Activated CD4-positive, CD25-positive, alpha-beta regulatory T cell (primary cell): ENCODE measurements around the gene DESI2.
"Not testable (repeated sequence)": the region's sequence is repeated elsewhere in the genome, so short reads cannot be mapped to it uniquely, and the experiment has no call there.

Experiments used
- DNase-seq, 4 experiments: peaks; one replicate each; lab custom pipeline; 2025; lab: John Stamatoyannopoulos, UW

The DESI2 gene

DNA sequence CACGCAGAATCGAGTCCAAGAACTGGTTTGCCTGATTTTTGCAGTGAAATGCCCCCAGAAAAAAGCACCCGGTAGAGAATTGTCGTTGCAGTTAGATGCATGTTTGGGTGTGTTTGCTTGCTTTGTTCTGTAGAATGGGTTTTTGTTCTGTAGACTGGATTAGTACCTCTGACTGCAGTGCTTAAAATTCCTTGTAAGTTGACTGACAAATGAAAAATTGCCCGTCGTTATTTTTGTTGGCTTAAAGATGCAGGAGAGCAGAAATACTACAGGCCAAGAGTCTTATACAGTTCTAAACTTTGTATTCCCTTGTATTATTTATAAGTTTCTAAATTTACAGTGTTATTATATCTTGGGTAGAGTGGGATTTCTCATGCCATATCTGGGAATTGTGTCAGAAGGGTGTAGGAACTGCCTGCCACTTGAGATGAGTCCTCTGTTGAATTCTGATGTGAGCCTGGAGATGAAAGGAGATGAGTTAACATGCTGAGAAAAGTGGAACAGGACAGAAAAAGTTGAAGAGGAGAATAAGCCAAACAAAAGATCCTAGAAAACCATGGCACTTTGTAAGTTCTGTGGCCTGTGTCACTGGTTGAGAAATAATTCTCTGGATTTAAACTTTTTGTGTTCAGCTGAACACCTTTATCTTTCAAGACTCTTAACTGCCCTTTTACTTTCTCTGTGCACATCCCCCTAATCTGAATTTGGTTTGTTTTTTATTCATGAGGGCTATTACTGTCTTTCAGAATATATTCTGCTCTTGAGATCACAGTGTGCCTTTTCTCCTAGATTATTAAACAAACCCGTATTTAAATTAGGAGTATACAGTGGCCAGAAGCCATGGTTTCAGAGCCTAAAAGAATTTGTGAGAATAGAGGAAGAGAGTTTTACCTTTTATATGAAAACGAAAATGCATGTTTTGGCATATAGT lies 1.4 kb downstream of the DESI2 start:
- DNase-seq = no peak

DNA sequence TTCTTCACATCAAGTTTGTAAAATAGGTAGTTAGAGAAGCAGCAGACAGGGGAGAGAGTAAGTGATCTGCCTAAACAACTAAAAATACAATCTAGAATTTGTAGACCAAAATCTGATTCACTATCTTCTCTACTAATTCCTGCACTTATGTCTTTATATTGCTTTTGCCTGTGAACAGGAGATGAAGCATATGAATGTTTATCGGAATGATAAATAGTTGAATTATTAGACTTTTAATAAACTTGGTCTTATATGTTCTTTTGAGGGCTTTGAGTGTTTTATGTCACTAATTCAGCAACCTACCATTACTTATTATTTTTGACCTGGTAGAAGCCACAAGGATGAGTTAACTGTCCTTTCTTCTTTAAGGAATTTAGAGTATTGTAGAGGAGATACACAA lies 2.3 kb downstream of the DESI2 start:
- DNase-seq = no peak

DNA sequence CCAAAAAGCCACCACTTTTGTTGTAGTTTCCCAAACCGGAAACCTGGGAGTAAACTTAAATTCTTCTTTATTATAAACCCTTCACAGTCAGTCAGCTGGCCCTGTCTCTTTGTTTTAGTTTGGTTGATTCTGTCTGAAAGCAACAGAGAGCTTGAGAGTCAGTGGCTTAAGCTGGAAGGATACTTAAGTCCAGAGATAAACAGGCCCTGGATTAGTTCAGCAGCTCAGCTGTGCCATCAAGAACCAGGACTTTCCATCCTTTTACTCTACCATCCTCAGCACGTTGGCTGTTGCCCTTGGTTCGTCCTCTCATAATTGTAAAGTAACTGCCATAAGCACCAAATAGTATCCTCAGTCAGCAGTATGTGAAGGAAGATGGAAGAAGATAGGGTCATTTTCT lies 4.5 kb downstream of the DESI2 start:
- no peak for DNase-seq

DNA sequence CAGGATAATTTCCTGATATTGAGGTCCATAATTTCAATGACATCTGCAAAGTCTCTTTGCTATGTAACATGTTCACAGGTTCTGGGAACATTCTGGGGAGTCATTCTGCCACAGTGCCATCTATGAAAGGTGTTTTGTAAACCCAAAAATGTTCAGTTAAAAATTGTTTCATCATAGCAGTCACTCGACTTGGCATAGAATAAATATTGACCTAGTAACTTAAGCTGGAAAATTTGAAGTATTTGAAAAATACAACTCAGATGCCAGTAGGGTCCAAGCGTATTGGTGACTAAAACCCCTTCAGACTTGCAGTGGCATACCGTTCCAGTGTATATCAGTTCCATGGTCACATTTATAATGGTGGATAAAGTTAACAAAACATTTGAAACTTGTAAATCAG lies 6.8 kb downstream of the DESI2 start:
- DNase-seq = no peak

GRCh38 chr1:244660595-244660994 lies 7.7 kb downstream of the DESI2 start:
- no peak for DNase-seq

- not testable (repeated sequence) for DNase-seq
These were observed 8.8 kb downstream of the DESI2 start for GRCh38 chr1:244661569-244662312.

DNA sequence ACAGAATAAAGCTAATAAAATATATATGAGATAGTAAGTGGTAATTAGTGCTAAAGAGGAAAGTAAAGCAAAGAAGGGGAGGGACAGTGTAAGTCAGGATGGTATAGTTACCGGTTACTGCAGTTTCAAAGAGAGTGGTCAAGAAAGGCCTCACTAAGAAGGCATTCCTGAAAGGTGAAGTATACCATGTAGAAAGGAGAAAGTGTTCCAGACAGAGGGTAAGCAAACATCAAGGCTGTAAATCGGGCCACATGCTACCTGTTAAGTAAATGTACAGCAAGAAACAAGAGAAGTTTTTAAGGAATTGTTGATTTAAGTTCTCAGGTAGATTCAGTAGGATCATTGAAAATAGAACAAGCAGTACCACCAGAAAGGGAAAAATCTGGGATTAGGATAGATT lies 9.7 kb downstream of the DESI2 start:
- DNase-seq = no peak

DNA sequence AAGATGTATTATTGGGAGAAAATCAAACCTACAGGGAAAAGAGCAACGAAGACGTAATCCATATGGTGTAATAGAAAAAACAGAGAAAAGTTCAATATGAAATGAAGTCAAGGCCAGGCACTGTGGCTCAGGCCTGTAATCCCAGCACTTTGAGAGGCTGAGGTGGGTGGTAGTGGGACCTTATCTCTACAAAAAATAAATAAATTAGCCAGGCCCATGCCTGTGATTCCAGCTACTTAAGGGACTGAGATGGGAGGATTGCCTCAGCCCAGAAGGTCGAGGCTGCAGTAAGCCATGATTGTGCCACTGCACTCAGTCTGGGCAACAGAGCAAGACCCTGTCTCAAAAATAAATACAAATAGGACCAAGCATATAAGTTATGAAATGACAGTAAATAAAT lies 11.4 kb downstream of the DESI2 start:
- DNase-seq = no peak

GRCh38 chr1:244665771-244666217 lies 12.9 kb downstream of the DESI2 start:
- no peak for DNase-seq

DNA sequence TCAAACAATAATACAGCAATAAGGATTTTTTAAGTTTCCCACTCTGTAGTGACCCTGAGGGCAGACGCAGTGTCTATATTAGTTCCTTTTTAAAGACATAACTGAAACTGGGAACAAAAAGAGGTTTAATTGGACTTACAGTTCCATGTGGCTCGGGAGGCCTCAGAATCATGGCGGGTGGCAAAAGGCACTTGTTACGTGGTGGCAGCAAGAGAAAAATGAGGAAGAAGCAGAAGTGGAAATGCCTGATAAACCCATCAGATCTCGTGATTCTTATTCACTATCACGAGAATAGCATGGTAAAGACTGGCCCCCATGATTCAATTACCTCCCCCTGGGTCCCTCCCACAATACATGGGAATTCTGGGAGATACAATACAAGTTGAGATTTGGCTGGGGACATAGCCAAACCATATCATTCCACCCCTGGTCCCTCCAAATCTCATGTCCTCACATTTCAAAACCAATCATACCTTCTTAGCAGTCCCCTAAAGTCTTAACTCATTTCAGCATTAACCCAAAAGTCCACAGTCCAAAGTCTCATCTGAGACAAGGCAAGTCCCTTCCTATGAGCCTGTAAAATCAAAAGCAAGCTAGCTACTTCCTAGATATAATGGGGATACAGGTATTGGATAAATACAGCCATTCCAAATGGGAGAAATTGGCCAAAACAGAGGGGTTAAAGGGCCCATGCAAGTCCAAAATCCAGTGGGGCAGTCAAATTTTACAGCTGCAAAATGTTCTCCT lies 13.9 kb downstream of the DESI2 start:
- DNase-seq = not testable (repeated sequence)

GRCh38 chr1:244667797-244668196 lies 14.9 kb downstream of the DESI2 start:
- DNase-seq = no peak

DNA sequence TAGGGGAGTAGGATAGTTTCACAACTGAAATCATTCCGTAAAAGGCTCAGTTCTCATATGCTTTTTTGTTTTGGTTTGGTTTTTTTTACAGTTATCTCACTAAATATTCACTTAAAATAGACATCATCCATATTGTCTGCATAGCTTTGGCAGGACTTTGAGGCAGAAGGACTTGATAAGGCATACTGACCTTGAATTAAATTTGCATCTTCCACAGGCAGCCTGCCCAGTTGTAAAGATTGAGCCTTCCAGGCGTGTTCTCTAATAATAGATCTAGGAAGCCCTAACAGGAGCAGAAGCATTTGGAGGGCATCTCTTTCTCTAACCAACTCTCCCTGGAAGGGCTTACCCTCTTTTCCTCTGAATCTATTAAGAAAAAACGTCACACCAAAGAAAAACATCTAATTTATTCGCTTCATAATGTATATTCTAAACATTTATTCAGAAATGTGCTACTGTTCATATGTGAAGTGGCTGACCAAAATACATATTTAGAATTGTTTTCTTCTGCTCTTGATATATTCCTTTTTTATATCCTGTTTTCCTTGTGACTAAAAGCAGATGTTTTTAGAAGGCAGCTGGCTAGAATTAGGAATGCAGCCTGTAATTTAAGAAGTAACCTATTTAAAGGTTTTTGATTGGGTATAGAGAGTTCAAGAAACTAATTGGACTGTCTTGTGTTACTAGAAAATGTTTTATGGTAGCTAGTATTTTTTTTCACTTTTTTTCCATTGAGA lies 20.2 kb downstream of the DESI2 start:
- no peak for DNase-seq

DNA sequence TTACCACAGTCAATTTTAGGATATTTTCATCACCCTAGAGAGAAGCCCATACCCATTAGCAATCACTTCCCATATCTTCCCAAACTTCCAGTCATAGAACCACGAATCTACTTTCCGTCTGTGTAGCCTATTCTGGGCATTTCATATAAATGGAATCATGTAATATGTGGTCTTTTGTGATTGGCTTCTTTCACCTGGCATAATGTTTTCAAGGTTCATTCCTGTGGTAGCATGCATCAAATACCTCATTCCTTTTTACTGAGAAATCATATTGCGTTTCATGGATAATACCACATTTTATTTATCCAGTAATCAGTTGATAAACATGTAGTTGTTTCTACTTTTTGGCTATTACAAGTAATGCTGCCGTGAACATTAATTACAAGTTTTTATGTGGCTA lies 21.5 kb downstream of the DESI2 start:
- no peak for DNase-seq

DNA sequence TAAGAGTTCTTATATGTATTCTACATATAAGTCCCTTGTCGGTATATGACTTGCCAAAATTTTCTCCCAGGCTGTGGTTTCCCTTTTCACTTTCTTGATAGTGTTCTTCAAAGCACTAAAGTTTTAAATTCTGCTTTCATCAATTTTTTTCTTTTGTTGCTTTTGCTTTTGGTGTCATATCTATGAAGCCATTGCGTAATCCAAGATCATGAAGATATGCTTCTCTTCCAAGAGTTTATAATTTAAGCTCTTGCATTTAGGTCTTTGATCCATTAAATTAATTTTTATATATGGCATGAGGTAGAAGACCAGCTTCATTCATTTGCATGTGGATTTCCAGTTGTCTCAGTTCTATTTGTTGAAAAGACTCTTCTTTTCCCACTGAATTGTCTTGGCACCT lies 22.2 kb downstream of the DESI2 start:
- DNase-seq = no peak

GRCh38 chr1:244678697-244679096 lies 25.8 kb downstream of the DESI2 start:
- DNase-seq = no peak

- DNase-seq = no peak
These were observed 27.7 kb downstream of the DESI2 start for GRCh38 chr1:244680667-244681066.

GRCh38 chr1:244682087-244682486 lies 29.2 kb downstream of the DESI2 start:
- DNase-seq = not testable (repeated sequence)

DNA sequence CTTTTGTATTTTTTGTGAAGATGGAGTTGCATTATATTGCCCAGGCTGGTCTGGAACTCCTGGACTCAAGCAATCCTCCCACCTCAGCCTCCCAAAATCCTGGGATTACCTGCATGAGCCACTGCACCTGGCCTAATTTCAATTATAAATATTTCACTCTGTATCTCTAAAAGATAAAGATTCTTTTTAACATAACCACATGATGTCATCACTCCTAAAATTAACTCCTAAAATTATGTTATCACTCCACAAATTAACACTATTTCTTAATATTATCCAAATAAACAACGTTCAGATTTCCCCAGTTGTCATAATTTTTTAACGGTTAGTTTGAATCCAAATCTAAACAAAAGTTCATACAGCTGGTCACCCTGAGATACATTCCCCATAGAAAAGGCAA lies 43.0 kb downstream of the DESI2 start:
- DNase-seq = no peak

- no peak for DNase-seq
These were observed 46.8 kb downstream of the DESI2 start for GRCh38 chr1:244699741-244700140.

- no peak for DNase-seq
These were observed 47.9 kb downstream of the DESI2 start for GRCh38 chr1:244700808-244701207.

GRCh38 chr1:244702620-244703019 lies 49.7 kb downstream of the DESI2 start:
- DNase-seq = no peak

GRCh38 chr1:244704107-244704506 lies 51.2 kb downstream of the DESI2 start:
- no peak for DNase-seq
